GM21619 (cell line): ENCODE data around the gene NWD2.

Experiments
- ATAC-seq: cut with Tn5 transposase; IDR thresholded peaks from one replicate; pipeline ENCODE4 v1.9.1; 2021; ENCODE audit not compliant: unreplicated experiment

NWD2 gene

DNA sequence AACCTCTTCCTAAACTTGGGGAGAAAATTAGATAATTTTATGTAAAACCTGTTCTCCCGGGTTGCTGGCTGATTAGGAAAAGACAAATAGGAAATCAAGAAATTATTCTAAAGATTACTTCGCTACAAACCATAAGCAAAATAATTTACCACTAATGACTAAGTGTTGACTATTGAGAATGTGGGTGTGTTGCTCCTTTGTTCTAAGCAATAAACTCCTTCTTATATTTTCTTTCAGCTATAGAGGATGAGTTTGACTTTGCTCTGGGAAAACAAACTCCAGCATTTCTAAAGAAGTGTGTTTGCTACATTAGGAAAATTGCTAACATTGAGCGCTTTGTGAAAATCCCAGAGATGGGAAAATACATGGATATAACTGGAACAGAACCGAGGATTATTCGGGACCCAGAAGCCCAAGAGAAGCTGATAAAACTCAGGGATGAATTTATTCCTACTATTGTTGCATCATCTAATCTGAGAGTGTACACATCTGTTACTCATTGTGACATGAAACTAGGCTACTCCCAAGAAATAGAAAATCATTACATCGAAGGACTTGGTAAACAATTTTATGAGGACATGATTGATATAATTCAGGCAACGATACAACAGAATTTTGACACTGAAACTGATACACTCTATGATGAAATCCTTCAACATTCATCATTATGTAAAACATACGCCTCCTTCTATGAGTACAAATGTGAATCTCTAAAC, 194.2 kb downstream of the NWD2 start:
- no peak for ATAC-seq

DNA sequence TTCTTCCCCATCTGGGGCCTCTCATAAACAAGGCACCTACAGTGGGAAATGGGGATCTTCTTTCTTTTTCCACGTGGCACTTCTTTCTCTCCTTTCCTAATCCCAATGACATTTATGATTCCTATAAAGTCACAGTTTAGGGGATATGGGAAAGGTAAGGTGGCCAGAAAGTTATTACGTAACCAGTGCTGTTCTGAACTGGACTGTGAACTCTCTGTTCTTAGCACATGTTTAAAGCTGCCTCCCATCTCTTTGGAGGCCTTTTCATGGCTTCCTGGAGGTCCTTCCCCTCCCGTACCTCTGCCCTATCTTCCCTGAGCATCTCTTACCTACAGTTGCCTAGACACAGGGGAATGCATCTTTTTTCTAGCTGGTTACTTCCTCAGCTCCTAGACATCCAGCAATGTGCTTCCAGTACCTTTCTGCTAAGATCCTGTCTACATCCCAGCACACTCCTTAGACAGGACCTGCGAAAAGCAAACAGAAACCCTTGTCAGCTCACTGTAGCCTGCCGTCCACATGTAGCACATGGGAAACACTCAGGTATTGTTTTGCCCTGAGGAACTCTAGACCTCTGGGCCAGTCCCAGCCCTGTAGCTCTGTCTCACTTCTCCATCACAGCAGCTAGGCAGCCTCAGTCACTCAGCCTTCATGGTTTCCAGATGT, 195.4 kb downstream of the NWD2 start:
- no peak for ATAC-seq

DNA sequence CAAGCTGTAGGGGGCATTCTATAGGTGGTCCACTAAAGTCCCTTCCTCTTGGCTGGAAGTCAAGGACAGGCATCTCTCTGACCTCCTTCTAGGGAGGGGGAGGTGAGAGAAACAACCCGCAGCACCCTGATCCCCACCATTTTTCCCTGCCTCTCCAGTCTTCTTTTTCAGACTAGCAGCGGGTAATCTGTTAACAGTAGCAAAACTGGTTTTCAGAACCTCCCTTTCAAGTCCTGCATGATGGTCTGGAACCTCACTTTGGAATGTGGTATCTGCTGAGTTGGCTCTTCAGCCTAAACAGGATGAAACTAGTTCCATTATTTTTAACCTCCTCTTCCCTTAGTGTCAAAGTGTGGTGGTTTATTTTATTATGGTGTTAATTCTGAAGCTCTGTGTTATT, 196.0 kb downstream of the NWD2 start:
- ATAC-seq = no peak

DNA sequence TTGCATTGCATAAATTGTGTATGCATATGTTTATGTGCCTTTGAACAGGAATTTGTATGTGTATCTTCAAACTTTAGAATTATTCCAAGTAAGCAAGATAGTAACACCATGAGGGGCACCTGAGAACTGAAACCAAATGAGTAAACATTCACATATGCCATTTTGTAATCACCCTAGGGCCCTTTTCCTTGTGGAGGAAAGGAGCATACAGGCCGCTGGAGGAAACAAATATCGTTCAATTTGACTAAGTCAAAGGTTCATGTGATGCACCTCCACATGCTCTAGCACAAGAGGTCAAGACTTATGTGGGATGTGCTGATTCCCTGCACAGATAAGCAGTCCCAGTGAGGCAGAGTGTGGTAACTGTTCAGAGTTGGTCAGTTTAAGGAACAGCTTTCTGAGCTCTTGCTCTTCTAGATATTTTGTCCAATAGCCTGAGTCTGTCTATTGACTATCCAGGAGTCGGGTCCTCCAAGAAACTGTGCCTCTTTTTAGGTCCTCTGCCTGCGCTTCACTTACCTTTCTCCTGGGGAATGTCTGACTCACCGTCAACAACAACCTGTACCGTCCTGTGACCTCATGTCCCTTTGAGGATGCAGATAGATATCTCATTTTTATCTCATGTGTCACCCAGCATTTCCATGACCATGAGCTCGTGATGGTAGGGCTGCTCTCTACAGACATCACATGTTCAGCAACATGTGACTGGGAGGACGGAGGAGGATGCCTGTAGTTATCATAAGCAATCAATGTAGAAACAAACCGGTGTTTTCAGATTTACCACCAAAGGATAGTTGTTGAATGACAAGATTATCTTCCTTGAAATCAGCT, 196.9 kb downstream of the NWD2 start:
- ATAC-seq = no peak

DNA sequence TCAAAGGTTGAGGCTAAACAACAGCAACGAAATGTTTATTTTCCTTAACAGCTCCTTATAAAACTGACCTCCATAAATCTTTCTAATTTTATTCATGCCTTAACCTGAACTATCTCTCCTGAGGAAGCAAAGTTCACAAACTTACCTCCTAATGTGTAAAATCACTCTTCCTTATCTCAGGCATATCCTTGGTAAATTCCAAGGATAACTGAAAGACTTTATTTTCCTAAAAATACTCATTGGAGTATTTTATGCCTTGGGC, 197.4 kb downstream of the NWD2 start:
- ATAC-seq = no peak

DNA sequence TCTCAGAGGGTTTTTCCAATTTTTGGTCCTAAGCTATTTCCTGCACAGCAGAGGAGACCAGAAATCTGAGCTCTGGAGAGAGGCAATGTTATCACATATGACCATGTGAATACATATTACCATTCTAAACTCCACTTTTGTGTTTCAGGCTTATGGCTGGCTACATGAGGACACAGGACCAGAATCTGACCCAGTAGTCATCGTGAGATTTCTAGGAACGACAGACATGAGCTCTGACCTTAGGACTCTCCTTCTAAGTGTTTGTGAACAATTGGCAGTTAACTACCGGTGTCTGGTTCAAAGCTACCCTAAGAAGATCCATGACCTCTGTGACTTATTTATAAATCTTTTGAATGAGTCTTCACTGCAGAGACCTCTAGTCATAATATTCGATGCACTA, 198.6 kb downstream of the NWD2 start:
- no peak for ATAC-seq

DNA sequence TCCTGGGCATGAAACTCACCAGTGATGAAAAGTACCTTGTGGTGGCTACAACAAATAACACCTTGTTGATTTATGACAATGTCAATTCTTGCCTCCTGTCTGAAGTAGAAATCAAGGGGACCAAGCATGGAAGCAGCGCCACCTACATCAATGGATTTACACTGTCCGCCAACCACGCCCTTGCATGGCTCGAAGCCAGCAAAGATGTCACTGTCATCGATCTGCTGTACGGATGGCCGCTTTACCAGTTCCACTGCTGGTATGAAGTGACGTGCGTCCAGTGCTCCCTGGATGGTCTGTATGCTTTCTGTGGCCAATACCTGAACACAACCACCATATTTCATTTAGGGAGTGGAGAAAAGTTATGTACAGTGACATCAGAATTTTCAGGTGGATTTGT, 200.5 kb downstream of the NWD2 start:
- no peak for ATAC-seq

DNA sequence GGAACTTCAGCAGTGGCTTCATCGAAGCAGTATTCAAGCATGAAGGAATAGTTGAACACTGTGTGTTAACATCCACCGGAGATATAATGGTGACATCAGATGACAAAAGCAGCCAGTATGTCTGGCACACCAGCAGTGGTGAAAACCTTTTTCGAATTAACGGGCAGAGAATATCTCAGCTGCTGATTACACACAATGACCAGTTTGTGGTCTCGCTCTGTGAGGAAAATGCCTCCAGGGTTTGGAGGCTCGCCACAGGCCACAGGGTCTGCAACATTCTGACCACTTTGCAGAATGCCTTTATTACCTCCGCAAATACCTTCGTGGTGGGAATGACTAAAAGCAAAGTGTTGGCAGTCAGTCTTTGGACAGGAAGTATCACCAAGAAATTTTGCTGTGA, 201.5 kb downstream of the NWD2 start:
- ATAC-seq = no peak

DNA sequence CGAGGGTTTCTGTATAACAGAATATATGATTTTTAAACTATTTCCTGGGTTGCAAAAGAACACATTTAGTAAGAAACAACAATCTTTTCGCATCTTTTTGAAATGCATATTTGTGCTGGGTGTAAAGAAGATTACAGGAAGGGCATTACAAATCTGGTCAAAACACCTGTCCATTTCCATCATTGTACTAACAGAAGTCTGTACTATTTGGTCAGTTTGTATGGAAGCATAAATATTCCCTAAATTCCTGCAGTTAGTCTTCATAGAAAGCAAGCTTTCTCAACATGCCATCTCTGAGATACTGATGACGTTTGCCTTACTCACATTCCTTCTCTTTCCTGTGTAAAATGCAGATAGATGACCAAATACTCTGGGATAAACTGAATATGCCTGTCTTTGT, 203.3 kb downstream of the NWD2 start:
- no peak for ATAC-seq

DNA sequence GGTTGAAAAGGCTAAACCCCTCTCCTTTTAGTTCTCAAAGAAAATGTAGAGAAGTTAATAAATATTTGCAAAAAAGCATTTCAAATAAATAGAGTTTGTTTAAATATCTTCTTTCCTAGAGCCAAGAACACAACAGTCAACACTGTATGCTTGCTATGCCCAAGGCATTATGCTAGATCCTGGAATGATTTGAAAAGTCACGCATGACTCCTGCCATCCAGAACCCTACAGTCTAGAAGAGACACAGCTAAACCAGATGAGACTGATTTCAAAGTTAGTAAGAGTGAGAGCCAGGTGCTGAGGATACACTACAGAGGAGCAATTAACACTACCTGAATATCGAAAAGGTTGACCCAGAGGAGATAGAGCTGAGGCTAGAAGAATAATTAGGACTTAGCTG, 205.8 kb downstream of the NWD2 start:
- no peak for ATAC-seq

DNA sequence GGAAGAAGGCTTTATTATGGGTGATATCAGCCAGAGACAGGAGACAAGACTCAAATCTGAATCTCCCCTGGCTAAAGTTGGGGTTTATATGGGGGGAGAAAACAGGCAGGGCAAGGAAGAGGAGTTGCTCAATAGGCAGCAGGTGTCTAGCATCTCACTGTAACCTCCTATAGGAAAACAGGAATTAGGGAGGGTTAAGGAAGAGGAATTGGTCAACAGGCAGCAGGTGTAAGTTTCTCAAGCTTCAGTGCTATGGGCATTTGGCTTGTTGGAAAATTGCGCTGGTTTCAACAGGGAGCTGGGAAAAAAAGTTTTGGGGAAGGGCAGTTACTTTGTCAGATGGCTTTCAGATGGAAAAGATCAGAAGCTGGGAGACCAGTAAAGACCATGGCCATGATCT, 206.4 kb downstream of the NWD2 start:
- ATAC-seq = no peak

DNA sequence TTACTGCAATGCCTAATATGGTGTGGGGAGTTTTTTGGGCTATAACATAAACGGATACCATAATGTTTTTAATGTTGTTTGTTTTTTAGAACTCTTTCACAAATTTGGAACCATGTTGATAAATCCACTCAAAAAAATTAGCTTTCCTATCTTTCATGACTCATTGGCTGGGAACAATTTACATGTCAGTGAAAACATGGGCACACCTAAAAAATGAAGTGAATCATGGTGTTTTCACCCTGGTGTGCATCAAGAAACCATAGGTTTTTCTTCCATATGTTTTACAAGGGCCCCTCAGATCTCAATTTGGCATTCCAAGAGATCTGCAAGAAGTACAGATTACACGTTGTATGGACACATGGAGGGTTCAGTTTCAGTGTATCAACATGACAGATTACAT, 207.1 kb downstream of the NWD2 start:
- ATAC-seq = no peak

DNA sequence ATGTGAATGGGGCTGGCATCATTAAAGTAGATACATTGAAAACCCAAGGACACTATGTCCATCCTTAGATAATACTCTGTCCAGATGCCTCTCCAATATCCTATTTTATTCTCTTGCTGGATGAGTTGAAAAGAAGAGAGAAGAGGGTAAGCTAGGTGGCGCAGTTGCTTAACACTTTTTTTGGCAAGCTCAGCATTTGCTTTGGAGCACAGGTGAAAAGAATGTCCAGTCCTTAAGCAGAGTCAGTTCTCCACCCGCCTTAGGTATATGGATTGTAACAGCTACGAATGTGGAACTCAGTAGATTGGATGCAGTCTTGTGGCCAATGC, 208.4 kb downstream of the NWD2 start:
- ATAC-seq = peak; percentile 71

DNA sequence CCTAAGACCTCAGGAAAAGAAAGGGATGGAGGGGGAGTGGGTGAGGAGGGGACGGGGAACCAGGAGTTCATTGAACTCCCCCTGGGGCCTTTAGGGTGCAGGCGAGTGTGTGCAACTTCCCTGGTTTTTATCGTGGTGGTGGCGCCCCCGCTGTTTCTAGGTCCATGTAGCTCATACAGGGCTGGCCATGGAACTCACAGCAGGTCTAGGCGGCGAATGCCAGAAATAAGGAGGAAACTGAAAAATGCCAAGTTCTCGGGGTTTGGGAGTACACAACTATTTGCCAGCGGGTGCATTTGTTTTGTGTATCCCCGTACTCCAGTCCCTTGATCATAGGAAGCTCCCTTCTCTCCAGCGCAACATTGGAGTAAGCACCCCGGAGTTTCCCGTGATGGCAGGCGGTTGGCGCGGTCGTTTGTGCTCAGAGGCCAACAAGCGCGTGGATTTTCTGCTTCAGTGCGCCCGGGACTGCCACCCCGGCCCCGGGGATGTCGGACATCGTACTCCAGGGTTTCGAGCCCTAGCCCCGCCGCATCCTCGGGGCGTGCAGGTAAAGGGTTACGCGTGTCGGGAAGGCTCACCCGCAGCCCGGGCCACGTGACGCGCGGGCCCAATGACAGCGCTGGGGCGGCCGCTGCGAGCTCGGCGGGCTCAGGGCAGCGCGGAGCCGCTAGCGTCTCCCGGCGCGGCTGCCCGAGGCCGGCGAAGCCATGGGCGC, 208.9 kb downstream of the NWD2 start:
- peak; percentile 16 for ATAC-seq

DNA sequence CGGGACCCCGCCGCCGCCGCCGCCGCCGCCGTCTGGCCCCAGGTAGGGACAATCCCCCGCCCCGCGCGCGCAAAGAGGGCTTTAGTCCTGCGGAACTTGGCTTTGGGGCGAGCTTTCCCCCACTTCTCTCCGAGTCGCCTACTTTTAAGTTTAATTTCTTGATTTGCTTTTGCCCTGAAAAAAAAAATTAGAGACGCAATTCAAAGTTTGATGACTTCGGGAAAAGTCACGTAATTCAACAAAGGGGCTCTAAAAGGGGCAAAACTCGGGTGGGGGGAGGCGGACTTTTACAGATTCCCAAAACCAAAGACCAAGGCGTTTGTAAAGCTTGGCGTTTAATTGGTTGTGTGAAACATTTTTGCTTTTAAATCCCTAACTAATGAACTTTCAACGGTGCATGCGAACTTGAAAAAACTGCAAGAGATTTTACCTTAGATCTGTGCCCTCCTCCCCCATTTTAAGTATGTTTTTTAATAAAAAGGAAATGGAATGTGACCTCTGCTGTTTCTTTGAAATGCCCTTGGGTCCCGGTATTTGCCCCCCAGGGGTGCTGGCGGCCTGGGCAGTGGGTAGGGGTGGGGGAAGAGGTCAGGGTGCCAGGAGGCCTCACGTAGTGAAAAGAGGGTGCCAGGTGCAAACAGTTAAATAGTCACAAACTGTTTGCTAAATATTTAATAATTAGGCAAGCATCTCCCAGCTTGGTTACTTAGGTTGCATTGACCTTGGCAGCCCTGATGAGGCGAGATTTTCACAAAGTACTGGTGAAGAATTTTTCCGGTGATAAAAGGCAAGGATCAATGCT, 209.7 kb downstream of the NWD2 start:
- no peak for ATAC-seq

DNA sequence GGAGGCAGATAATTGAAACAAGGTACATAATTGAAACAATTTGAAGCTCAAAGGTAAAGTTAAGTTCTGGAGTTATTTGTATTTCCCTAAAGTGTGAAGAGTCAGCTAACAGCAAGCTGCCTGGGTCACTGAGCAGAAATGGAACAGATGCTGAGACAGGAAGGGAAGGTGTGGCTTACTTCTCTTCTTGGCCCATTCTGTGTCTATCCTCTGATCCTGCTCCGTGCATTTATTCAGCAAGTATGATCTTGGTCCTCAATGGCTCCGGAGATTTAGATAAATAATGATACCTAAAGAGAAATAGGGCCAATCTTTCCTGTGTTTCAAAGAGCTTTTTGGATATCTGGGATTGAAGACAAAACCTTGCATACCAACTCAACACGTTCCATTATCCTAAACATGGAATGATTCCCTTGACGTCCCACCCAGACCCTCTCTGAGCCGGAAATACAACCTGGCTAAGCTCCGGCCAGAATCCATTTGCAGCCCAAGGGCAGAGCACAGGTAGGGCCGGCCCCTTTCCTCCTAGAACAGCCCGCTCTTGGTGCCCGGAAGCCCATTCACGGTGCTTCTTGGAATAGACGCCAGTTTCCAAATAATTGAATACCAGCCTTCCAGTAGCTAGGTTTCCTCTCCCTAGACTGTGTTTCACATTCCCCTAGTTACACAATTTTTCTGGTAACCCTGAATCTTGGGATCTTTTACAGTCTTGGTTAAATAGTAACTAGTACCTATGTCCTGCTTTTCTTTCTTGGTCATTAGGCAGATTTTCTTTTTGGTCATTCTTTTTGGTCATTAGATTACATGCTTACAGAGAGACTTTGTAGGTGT, 211.0 kb downstream of the NWD2 start:
- no peak for ATAC-seq

DNA sequence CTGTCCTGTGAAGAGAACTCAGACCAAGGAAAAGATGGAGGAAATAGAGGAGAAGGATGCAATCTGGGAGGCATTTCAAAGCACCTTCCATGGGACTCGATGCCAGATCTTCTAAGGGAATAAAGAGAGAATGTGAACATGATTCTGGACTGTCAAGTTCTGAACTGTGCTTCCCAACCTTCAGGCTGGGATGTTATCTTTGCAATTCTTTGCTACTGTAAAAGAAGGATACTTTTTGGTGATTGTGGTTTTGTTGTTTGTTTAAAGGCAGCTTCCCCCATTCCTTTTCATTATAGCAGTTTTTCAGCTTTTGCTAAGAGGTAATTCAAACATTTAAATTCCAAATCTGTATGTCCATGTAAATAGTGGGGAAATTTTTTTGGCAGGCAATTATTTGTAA, 217.3 kb downstream of the NWD2 start:
- no peak for ATAC-seq

DNA sequence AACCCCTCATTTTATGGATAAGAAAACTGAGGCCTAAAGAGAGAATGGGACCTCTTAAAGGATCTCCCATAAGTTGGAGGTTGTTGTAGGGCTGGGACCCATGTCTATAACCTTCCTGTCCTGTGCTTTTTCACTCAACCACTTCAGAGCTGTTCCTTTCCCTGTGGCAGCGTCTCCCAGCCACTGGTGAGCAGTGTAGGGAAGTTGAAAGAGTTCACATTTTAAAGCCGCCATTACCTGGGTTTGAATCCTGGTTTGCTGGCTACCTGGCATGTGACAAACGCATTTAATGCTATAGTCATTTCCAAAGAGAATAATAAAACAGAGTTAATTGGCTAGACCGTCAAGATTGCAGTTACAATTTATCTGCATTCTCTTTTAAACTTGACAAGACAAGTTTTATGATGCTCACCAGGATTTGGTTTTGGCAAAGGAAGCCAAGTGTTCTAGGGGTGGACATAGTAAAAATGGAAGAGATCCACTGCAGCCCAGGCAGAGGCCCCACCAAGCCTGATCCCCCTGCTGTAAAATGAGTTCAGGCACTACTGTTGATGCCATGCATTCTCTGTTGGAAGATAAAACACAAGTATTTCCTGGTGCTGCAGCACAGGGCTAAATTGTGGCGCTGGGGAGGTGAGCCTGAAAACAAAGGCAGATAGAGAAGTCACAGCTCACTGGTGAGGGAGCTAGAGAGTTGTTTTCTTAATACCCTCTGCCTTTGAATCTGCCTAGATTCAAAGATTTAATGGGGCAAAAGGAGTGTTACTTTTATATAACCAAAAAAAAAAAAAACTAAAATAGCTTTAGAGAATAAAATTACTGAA, 218.7 kb downstream of the NWD2 start:
- ATAC-seq = no peak

DNA sequence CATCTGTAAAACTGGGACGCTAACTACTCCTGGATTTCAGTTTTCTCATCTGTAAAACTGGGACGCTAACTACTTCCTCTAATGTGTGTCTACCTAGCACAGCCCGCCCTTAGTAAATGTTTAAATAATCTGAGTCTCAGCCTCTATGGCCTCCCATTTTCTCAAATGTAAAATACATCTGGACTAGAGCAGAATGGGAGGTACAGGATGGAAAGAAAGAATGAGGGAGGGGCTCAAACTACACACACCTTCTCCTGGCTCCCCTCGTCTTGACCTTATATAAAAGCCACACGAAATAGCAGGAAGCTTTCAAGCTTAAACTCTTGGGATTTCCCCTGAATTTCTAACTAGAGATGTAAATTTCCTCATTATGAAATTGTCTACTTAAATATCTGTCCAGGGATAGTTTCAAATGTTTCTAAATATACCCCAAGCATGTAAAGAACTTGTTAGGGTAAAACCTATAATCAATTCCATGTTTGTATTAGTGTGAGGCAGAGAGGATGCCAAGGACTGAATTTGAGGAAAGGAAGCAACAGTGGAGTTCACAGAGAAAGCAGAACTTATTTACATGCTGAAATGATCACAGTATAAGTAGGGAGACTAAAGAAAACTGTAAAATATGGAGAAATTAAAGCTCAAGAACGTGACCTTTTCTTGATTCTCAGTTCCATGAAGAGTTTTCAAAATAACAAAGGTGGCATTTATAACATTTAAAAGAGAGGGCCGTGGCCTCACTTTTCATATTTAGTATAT, 220.0 kb downstream of the NWD2 start:
- ATAC-seq = no peak
